HEK293T (cell line): ENCODE measurements around the gene PIP5K1C.

ENCODE experiments used
- CTCF ChIA-PET: fragments of 350-600 bp; formaldehyde crosslinking; extraction: SDS; loops from one replicate; lab custom pipeline; 2021; ENCODE audit warnings: antibody characterized with exemption, inconsistent platforms; lab: Yijun Ruan, JAX
- POLR2A ChIA-PET: fragments of 350-600 bp; formaldehyde crosslinking; extraction: SDS; loops from one replicate; lab custom pipeline; 2020; ENCODE audit warnings: antibody characterized with exemption, inconsistent platforms; lab: Yijun Ruan, JAX
- DNase-seq: peaks from one replicate; pipeline ENCODE4 v3.0.0; 2012; ENCODE audit warnings: mixed read lengths; ENCODE audit errors: extremely low spot score
- ARNT ChIP-seq: fragments of 450-650 bp; IDR thresholded peaks from 2 replicates; pipeline ENCODE4 v1.6.1; 2017; ENCODE audit warnings: mild to moderate bottlenecking
- BHLHE40 ChIP-seq: fragments of 450-650 bp; IDR thresholded peaks from 2 replicates; pipeline ENCODE4 v1.6.1; 2016; ENCODE audit warnings: mild to moderate bottlenecking, moderate library complexity, borderline replicate concordance
- CTBP1 ChIP-seq: fragments of 450-650 bp; IDR thresholded peaks from 2 replicates; pipeline ENCODE4 v1.6.1; 2016; ENCODE audit warnings: borderline replicate concordance
- ELF4 ChIP-seq: fragments of 450-650 bp; IDR thresholded peaks from 2 replicates; pipeline ENCODE4 v1.6.1; 2017; ENCODE audit warnings: antibody characterized with exemption
- FOXA1 ChIP-seq: fragments of 450-650 bp; IDR thresholded peaks from 2 replicates; pipeline ENCODE4 v1.6.1; 2016; ENCODE audit warnings: mild to moderate bottlenecking
- FOXK2 ChIP-seq: fragments of 450-650 bp; IDR thresholded peaks from 2 replicates; pipeline ENCODE4 v1.6.1; 2016; ENCODE audit warnings: mild to moderate bottlenecking
- FOXM1 ChIP-seq: fragments of 450-650 bp; IDR thresholded peaks from 2 replicates; pipeline ENCODE4 v1.6.1; 2017; ENCODE audit warnings: mild to moderate bottlenecking, borderline replicate concordance
- HDGF ChIP-seq: fragments of 450-650 bp; IDR thresholded peaks from 2 replicates; pipeline ENCODE4 v1.6.1; 2017; ENCODE audit warnings: antibody characterized with exemption, borderline replicate concordance
- L3MBTL2 ChIP-seq: fragments of 450-650 bp; conservative IDR thresholded peaks from 2 replicates; pipeline ENCODE4 v1.6.1; 2016; ENCODE audit warnings: mild to moderate bottlenecking
- LEF1 ChIP-seq: fragments of 450-650 bp; IDR thresholded peaks from 2 replicates; pipeline ENCODE4 v1.6.1; 2017; ENCODE audit warnings: mild to moderate bottlenecking, borderline replicate concordance
- NFRKB ChIP-seq: fragments of 450-650 bp; IDR thresholded peaks from 2 replicates; pipeline ENCODE4 v1.6.1; 2016; ENCODE audit warnings: mild to moderate bottlenecking, moderate library complexity
- PKNOX1 ChIP-seq: fragments of 450-650 bp; IDR thresholded peaks from 2 replicates; pipeline ENCODE4 v1.6.1; 2016
- SP1 ChIP-seq: fragments of 450-650 bp; IDR thresholded peaks from 2 replicates; pipeline ENCODE4 v1.6.1; 2017
- SUZ12 ChIP-seq: fragments of 450-650 bp; IDR thresholded peaks from 2 replicates; pipeline ENCODE4 v1.6.1; 2016; ENCODE audit warnings: mild to moderate bottlenecking
- TARDBP ChIP-seq: fragments of 450-650 bp; IDR thresholded peaks from 2 replicates; pipeline ENCODE4 v1.6.1; 2016
- ZNF384 ChIP-seq: fragments of 450-650 bp; IDR thresholded peaks from 2 replicates; pipeline ENCODE4 v1.6.1; 2016

PIP5K1C gene

GRCh38 chr19:3593156-3593555 lies 107.1 kb downstream of the PIP5K1C start:
- CTCF ChIA-PET, result no interaction called here

DNA sequence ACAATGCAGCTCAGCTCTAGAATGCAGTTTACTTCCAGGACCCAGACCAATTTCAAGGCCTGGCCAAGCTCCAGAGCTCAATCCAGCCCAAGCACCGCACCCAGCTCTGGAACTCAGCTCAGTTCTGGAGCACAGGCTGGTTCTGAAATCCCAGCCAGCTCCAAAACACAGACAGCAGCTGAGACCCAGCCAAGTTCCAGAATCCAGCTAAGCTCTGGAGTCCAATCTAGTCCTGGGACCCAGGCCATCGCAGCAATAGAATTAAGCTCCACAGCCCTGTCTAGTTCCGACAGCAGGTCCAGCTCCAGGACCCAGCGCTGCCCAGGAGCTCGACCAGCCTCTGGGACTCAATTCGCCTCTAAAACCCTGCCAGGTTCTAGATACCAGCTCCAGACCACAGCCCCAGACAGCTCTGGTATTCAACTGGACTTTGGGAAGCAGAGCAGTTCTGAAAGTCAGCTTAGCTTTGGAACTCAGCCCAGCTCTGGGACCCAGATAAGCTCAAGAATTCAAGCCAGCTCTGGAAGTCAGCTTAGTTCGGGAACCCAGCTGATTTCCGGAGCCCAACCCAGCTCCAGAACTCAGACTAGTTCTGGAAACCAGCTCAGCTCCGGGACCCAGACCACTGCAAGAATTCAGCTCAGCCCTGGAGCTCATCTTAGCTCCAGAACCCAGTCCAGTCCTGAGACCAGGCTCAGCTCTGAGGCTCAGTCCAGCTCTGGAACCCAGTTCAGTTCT lies 108.2 kb downstream of the PIP5K1C start:
- CTCF ChIA-PET, result interaction anchor here (0.6 to 1.9 kb wide), 3 partner anchors 16 to 111 kb away, joined by 4 to 5 read pairs (median 4); no protein-coding TSS in a partner anchor
- POLR2A ChIA-PET, result interaction anchor here (1.3 kb wide), 1 partner anchor 16 kb away, joined by 7 read pairs; no protein-coding TSS in a partner anchor
- DNase-seq, result no peak
- TF ChIP-seq CTBP1 (no peak), LEF1 (no peak), L3MBTL2 (no peak), ZNF384 (no peak), HDGF (no peak), ARNT (0 out of 2 replicates have a peak, but pooled peaks have one; percentile 19)

More at GRCh38 chr19:3593156-3593555, 107.1 kb downstream of the PIP5K1C start:
- no peak for TF ChIP-seq SUZ12
- no peak for TF ChIP-seq L3MBTL2
- TF ChIP-seq ELF4, result no peak
- TF ChIP-seq FOXA1, result no peak
- POLR2A ChIA-PET, result no interaction called here
- no peak for DNase-seq

GRCh38 chr19:3590991-3591659 lies 109.1 kb downstream of the PIP5K1C start:
- CTCF ChIA-PET, result interaction anchor here (0.6 to 1.9 kb wide), 2 partner anchors 17 to 112 kb away, joined by 4 read pairs; no protein-coding TSS in a partner anchor
- TF ChIP-seq NFRKB (no peak), CTBP1 (no peak), L3MBTL2 (no peak), ZNF384 (no peak), SUZ12 (no peak)
- POLR2A ChIA-PET, result interaction anchor here (1.3 to 1.4 kb wide), 2 partner anchors 17 kb away, joined by 4 to 7 read pairs; no protein-coding TSS in a partner anchor
- no peak for DNase-seq

- DNase-seq, result no peak
- ChIA-PET CTCF (no interaction called here), POLR2A (interaction anchor here (1.4 kb wide), 1 partner anchor 16 kb away, joined by 4 read pairs; no protein-coding TSS in a partner anchor)
- TF ChIP-seq SP1 (no peak), FOXM1 (no peak), NFRKB (no peak), LEF1 (no peak), FOXA1 (no peak), HDGF (no peak), SUZ12 (no peak), FOXK2 (no peak), L3MBTL2 (no peak), ZNF384 (no peak), PKNOX1 (no peak), TARDBP (no peak), BHLHE40 (no peak), CTBP1 (no peak), ARNT (no peak), ELF4 (no peak)
These were observed 110.3 kb downstream of the PIP5K1C start for GRCh38 chr19:3589949-3590348.

DNA sequence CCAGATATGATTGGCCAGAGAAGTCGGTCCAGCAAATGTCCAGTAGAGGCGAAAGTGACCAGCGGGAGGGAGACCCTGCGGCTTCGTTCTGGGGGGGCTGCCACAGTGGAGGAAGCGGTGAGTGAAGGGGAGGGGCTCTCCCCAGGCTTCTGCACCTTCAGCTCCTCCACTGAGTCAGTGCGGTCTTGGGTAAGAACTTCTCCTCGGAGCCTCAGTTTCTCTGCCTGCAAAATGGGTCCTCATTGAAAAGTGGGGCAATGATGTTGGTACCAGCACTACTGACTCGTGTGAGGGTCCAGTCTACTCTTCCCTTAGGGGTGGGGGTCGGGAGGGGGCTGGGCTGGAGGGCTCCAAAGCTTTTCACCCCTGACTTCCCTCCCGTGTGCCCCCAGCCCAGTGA lies 110.8 kb downstream of the PIP5K1C start:
- TF ChIP-seq PKNOX1, result no peak
- TF ChIP-seq ELF4, result no peak
- no peak for TF ChIP-seq CTBP1
- TF ChIP-seq BHLHE40, result no peak
- no peak for TF ChIP-seq NFRKB
- TF ChIP-seq FOXA1, result no peak
- TF ChIP-seq TARDBP, result no peak
- TF ChIP-seq ZNF384, result no peak
- no peak for TF ChIP-seq SP1
- DNase-seq, result no peak
- ChIA-PET CTCF (no interaction called here), POLR2A (no interaction called here)

DNA sequence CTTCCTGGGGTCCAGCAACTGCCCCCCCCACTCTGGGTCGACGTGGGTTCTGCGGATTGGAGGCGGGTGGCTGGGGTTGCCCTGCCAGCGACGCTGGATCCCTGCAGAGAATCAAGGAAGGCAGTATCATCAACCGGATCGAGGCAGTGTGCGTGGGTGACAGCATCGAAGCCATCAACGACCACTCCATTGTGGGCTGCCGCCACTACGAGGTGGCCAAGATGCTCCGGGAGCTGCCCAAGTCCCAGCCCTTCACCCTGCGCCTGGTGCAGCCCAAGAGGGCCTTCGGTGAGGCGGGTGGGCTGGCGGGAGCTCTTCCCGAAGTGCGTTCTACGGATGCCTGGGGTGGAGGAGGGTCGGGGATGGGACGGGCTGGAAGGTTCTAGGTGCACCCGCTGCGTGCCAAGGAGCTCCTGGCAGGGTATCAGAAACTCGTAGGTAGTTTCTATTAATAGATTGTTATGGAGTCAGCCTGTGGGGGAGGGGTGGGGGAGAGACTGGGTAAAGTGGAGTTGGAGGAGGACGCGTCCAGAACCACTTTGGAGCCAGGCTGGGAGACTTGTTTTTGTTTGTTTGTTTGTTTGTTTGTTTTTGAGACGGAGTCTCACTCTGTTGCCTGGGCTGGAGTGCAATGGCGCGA lies 113.4 kb downstream of the PIP5K1C start:
- no peak for DNase-seq
- TF ChIP-seq FOXM1 (no peak), LEF1 (no peak), SUZ12 (no peak), BHLHE40 (no peak), ARNT (no peak), TARDBP (no peak), NFRKB (no peak), PKNOX1 (no peak), L3MBTL2 (no peak), ELF4 (no peak), HDGF (no peak), FOXK2 (no peak), CTBP1 (no peak), ZNF384 (no peak), SP1 (no peak), FOXA1 (no peak)
- CTCF ChIA-PET, result interaction anchor here (1.4 kb wide), 1 partner anchor 13 kb away, joined by 5 read pairs; no protein-coding TSS in a partner anchor
- POLR2A ChIA-PET, result no interaction called here
